ENCODE data around the gene DNAJC2.

Gene DNAJC2

DNA sequence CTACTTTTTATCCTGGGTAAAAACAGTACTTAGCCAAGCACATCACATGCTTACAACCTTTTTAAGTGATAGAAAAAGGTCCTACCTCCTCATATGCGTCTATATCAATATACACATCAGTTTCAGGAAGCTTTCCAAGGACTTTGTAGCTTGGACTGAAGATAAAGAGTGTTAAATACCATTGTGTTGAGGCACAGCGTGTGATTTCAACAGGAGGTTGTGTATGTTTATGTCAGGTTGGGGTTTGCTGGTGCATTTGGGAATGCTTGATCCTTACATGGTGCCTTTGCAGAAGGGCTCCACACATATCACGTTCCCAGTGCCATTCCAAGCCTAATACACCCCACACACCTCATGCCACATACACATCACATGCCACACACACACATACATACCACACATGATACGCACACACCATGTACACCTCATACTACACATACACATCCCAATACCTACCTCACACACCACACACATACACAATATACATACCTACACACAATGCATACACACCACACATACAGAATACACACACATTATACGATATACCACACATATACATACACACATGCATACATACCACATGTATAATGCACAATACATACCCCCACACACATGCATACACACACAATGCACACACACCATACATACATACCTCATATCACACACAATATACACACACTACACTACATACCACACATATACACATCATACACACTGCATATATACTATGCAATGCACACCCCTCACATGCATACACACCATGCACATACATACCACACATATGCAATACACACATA lies 36.0 kb upstream of the DNAJC2 start:
- TF ChIP-seq SIN3A (IDR thresholded peaks at IDR 0.05; ENCODE audit: borderline replicate concordance, insufficient read depth, low read length) (no peak), POLR2AphosphoS5 (IDR thresholded peaks at IDR 0.05; ENCODE audit: low read depth, low read length) (no peak), FOXP2 (optimal IDR thresholded peaks at IDR 0.05; ENCODE audit: borderline replicate concordance, extremely low read depth, extremely low read length, insufficient read depth) (no peak), TAF1 (IDR thresholded peaks at IDR 0.05; ENCODE audit: borderline replicate concordance, insufficient read depth, low read length) (no peak)
- TF ChIP-seq, protein P1, sequence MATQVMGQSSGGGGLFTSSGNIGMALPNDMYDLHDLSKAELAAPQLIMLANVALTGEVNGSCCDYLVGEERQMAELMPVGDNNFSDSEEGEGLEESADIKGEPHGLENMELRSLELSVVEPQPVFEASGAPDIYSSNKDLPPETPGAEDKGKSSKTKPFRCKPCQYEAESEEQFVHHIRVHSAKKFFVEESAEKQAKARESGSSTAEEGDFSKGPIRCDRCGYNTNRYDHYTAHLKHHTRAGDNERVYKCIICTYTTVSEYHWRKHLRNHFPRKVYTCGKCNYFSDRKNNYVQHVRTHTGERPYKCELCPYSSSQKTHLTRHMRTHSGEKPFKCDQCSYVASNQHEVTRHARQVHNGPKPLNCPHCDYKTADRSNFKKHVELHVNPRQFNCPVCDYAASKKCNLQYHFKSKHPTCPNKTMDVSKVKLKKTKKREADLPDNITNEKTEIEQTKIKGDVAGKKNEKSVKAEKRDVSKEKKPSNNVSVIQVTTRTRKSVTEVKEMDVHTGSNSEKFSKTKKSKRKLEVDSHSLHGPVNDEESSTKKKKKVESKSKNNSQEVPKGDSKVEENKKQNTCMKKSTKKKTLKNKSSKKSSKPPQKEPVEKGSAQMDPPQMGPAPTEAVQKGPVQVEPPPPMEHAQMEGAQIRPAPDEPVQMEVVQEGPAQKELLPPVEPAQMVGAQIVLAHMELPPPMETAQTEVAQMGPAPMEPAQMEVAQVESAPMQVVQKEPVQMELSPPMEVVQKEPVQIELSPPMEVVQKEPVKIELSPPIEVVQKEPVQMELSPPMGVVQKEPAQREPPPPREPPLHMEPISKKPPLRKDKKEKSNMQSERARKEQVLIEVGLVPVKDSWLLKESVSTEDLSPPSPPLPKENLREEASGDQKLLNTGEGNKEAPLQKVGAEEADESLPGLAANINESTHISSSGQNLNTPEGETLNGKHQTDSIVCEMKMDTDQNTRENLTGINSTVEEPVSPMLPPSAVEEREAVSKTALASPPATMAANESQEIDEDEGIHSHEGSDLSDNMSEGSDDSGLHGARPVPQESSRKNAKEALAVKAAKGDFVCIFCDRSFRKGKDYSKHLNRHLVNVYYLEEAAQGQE (IDR thresholded peaks at IDR 0.05; ENCODE audit: insufficient read depth in 1 of 2, low read depth in 2 of 2, low read length in 2 of 2): no peak

DNA sequence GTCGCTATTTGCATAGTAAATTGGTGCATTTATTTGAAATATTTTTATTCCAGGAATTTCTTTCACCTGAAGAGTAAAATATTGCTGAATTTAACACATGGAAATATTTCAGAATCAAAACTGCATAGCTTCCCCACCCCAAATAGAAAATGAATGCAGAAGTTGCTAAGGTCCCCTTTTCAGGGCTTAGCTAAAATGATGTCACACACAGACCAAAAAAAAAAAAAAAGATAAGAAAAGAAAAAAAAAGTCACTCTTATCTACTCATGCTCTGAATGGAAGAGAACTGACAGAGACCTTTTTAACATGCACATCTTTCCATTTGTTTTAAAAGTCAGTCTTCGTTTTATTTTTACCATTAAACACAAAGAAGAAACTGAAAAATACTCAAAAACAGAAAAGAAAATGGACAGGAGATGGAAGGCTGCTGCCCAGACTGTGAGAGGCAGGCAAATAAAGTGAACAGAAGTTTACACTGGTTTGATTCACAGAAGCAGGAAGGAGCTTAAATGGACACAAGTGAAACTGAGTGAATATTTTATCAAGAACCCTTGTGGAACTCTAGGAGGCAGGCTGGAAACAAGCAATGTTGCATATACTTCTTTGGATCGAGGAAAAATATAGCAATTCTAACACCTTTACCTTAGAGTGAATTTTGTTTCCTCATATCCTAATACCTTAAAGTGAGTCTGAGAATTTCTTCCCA lies 34.9 kb upstream of the DNAJC2 start:
- TF ChIP-seq, protein P1 (IDR thresholded peaks at IDR 0.05; ENCODE audit: insufficient read depth in 1 of 2, low read depth in 2 of 2, low read length in 2 of 2): no peak
- TF ChIP-seq FOXP2 (optimal IDR thresholded peaks at IDR 0.05; ENCODE audit: borderline replicate concordance, extremely low read depth, extremely low read length, insufficient read depth): no peak
- no peak for TF ChIP-seq POLR2AphosphoS5 (IDR thresholded peaks at IDR 0.05; ENCODE audit: low read depth, low read length)
- TF ChIP-seq SIN3A (IDR thresholded peaks at IDR 0.05; ENCODE audit: borderline replicate concordance, insufficient read depth, low read length): no peak
- no peak for TF ChIP-seq TAF1 (IDR thresholded peaks at IDR 0.05; ENCODE audit: borderline replicate concordance, insufficient read depth, low read length)

DNA sequence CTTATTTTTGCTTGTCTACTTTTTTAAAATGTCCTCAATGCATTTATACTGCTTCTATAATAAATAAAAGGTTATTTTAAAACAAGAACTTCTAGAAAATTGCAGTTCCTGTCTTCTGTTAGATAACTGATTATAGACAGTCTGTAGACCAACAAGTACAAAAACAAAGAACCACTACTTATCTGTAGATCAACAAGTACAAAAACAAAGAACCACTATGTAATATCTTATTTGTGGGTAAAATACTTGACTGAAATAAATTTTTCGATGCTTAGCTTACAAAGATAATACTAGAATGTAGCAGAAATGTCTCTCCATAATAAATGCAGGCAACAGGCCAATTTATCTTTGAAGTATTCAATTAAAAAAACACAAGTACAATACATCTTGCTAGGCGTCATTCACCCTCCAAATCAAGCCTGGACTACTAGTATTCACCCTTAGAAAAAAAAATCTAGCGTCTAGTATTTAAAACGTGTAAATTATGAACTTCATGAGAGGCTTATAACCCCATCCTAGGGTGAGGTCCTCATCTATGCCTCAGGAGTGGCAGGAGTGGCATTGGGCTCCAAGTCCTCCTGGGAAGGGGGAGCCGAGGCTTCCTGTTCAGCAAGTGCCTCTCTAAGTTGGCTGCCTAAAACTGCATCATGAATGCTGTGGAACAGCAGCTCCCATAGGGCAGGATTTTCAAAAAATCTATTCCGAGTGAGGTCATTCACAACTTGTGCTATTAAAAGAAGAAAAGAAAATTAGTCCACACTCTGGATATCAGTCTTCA lies 29.5 kb upstream of the DNAJC2 start:
- no peak for TF ChIP-seq TAF1 (IDR thresholded peaks at IDR 0.05; ENCODE audit: borderline replicate concordance, insufficient read depth, low read length)
- no peak for TF ChIP-seq FOXP2 (optimal IDR thresholded peaks at IDR 0.05; ENCODE audit: borderline replicate concordance, extremely low read depth, extremely low read length, insufficient read depth)
- TF ChIP-seq SIN3A (IDR thresholded peaks at IDR 0.05; ENCODE audit: borderline replicate concordance, insufficient read depth, low read length): no peak
- TF ChIP-seq POLR2AphosphoS5 (IDR thresholded peaks at IDR 0.05; ENCODE audit: low read depth, low read length): no peak
- TF ChIP-seq, protein P1 (IDR thresholded peaks at IDR 0.05; ENCODE audit: insufficient read depth in 1 of 2, low read depth in 2 of 2, low read length in 2 of 2): no peak

DNA sequence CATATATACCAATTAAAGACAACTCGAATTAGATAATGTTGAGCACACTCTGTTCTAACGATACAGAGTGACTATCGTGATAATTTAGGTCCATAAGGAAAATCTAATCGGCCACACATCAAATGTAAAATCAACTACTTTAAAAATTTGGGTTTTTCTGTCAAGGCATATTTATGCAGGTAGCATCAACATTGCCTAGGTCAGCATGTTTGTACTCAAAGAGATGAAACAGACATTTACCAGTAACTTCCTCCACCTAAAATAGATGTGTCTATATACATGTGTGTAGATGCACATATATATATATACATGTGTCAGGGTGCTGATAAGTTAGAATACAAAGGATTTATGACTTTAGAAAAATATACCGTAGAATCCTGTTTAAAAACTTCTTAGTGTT lies 24.9 kb upstream of the DNAJC2 start:
- TF ChIP-seq POLR2AphosphoS5 (IDR thresholded peaks at IDR 0.05; ENCODE audit: low read depth, low read length): no peak
- TF ChIP-seq, protein P1 (IDR thresholded peaks at IDR 0.05; ENCODE audit: insufficient read depth in 1 of 2, low read depth in 2 of 2, low read length in 2 of 2): no peak
- no peak for TF ChIP-seq TAF1 (IDR thresholded peaks at IDR 0.05; ENCODE audit: borderline replicate concordance, insufficient read depth, low read length)
